Type B pancreatic cell (in vitro differentiated cells): ENCODE data around the gene MBD3L2. TPM values are rescaled to one million over a fixed set of nuclear protein-coding genes. Genes with fewer than 3 reads are reported as not detected.
A peak's percentile ranks its signal among the peaks of the same experiment; 100 is the strongest.
"Not testable (repeated sequence)": the region's sequence is repeated elsewhere in the genome, so short reads cannot be mapped to it uniquely, and the experiment has no call there.

Source experiments
- DNase-seq: peaks from one replicate; pipeline ENCODE4 v3.0.0; 2021; ENCODE audit warnings: mixed read lengths; ENCODE audit not compliant: unreplicated experiment; ENCODE audit errors: extremely low spot score
- H3K27ac Mint-ChIP-seq: 2 replicates; pipeline ENCODE4 v1.8.0; 2021; ENCODE audit warnings: mild to moderate bottlenecking, mixed read lengths
- H3K27me3 Mint-ChIP-seq: 2 replicates; pipeline ENCODE4 v1.8.0; 2021; ENCODE audit warnings: mixed read lengths
- H3K36me3 Mint-ChIP-seq: 2 replicates; pipeline ENCODE4 v1.8.0; 2021; ENCODE audit warnings: mixed read lengths
- H3K4me1 Mint-ChIP-seq: one replicate; pipeline ENCODE4 v1.8.0; 2021; ENCODE audit warnings: mixed read lengths; ENCODE audit not compliant: unreplicated experiment
- H3K4me3 Mint-ChIP-seq: 2 replicates; pipeline ENCODE4 v1.8.0; 2021; ENCODE audit warnings: mild to moderate bottlenecking, mixed read lengths
- H3K9me3 Mint-ChIP-seq: 2 replicates; pipeline ENCODE4 v1.8.0; 2021; ENCODE audit warnings: mixed read lengths
- CTCF ChIP-seq: fragments of 200-600 bp; sonication (generic); conservative IDR thresholded peaks from 2 replicates; pipeline ENCODE4 v1.5.0; 2021; ENCODE audit warnings: antibody characterized with exemption, mild to moderate bottlenecking
- long read RNA-seq: library from polyadenylated mRNA; unstranded; transcript quantifications from one replicate; pipeline ENCODE4 v2.0.0, GENCODE V29; 2020
- total RNA-seq: library from RNA; stranded (reverse); gene quantifications from 2 replicates; pipeline ENCODE4 v1.2.1, GENCODE V29; 2021; ENCODE audit warnings: low replicate concordance

The MBD3L2 gene
- total RNA-seq, result not detected in 2 replicates
- long read RNA-seq, result 0 reads

GRCh38 chr19:7049021-7049420 is at the start of gene MBD3L2:
MBD3L2 (plus strand) TSS chr19:7049321; CDS start chr19:7049374, 53 bp downstream.
- H3K27ac Mint-ChIP-seq, DNase-seq, H3K27me3 Mint-ChIP-seq, H3K9me3 Mint-ChIP-seq, H3K4me1 Mint-ChIP-seq, H3K36me3 Mint-ChIP-seq, H3K4me3 Mint-ChIP-seq: not testable (repeated sequence)

- H3K4me1 Mint-ChIP-seq, result no peaks in the 10 kb centered on the region
- no peak for DNase-seq
- no peak overlapping the region for H3K27ac Mint-ChIP-seq
- no peak for TF ChIP-seq CTCF
- no peak overlapping the region for H3K4me3 Mint-ChIP-seq
- no peaks in the 10 kb centered on the region for H3K27me3 Mint-ChIP-seq
- peaks cover 2% of the 10 kb centered on the region for H3K36me3 Mint-ChIP-seq
- H3K9me3 Mint-ChIP-seq, result peaks cover 16% of the 10 kb centered on the region
Measured at GRCh38 chr19:6999933-7000332, 49.2 kb upstream of the MBD3L2 start.

GRCh38 chr19:7000333-7000732 is 48.8 kb upstream of the MBD3L2 start:
- Mint-ChIP-seq H3K9me3 (peaks cover 12% of the 10 kb centered on the region), H3K4me1 (no peaks in the 10 kb centered on the region), H3K27me3 (no peaks in the 10 kb centered on the region), H3K36me3 (no peaks in the 10 kb centered on the region), H3K27ac (no peak overlapping the region), H3K4me3 (no peak overlapping the region)
- no peak for DNase-seq
- no peak for TF ChIP-seq CTCF

GRCh38 chr19:7000816-7001215 is 48.3 kb upstream of the MBD3L2 start:
- Mint-ChIP-seq H3K4me1 (no peaks in the 10 kb centered on the region), H3K36me3 (no peaks in the 10 kb centered on the region), H3K9me3 (peaks cover 10% of the 10 kb centered on the region), H3K27me3 (no peaks in the 10 kb centered on the region), H3K27ac (no peak overlapping the region), H3K4me3 (no peak overlapping the region)
- DNase-seq, result no peak
- TF ChIP-seq CTCF, result no peak

- H3K27me3 Mint-ChIP-seq, result no peaks in the 10 kb centered on the region
- H3K9me3 Mint-ChIP-seq, result peaks cover 7% of the 10 kb centered on the region
- H3K27ac Mint-ChIP-seq, result no peak overlapping the region
- no peak overlapping the region for H3K4me3 Mint-ChIP-seq
- H3K4me1 Mint-ChIP-seq, result no peaks in the 10 kb centered on the region
- no peak for DNase-seq
- TF ChIP-seq CTCF, result peak; percentile 87
- no peaks in the 10 kb centered on the region for H3K36me3 Mint-ChIP-seq
Measured at GRCh38 chr19:7004313-7004931, 44.7 kb upstream of the MBD3L2 start.

- Mint-ChIP-seq H3K36me3 (no peaks in the 10 kb centered on the region), H3K9me3 (peaks cover 10% of the 10 kb centered on the region), H3K27me3 (no peaks in the 10 kb centered on the region), H3K27ac (no peak overlapping the region), H3K4me1 (no peaks in the 10 kb centered on the region), H3K4me3 (no peak overlapping the region)
- no peak for TF ChIP-seq CTCF
- no peak for DNase-seq
Measured at GRCh38 chr19:7006135-7006704, 42.9 kb upstream of the MBD3L2 start.
